ENCODE data around the gene PLCL1. TPM values are rescaled to one million over a fixed set of nuclear protein-coding genes. Genes with fewer than 3 reads are reported as not detected.
A peak's percentile ranks its signal among the peaks of the same experiment; 100 is the strongest.

PLCL1 gene
- total RNA-seq, 3 donors from 2014 or later (not counting 1 experiment from before 2014, with no cell fraction given), result 0.86 to 2.8 (median 1.1) TPM

DNA sequence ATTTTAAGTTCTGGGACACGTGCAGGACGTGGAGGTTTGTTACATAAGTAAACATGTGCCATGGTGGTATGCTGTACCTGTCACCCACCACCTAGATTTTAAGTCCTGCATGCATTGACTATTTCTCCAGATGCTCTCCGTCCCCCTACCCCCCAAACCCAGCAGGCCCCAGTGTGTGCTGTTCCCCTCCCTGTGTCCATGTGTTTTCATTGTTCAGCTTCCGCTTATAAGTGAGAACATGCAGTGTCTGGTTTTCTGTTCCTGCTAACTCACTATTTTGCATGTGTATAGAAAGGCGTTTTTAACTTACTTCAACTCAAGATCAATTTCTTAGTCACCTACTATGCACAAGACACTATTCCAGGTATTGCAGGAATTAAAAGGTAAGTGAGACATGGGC is 128.0 kb downstream of the PLCL1 start:
- TF ChIP-seq, protein P1, sequence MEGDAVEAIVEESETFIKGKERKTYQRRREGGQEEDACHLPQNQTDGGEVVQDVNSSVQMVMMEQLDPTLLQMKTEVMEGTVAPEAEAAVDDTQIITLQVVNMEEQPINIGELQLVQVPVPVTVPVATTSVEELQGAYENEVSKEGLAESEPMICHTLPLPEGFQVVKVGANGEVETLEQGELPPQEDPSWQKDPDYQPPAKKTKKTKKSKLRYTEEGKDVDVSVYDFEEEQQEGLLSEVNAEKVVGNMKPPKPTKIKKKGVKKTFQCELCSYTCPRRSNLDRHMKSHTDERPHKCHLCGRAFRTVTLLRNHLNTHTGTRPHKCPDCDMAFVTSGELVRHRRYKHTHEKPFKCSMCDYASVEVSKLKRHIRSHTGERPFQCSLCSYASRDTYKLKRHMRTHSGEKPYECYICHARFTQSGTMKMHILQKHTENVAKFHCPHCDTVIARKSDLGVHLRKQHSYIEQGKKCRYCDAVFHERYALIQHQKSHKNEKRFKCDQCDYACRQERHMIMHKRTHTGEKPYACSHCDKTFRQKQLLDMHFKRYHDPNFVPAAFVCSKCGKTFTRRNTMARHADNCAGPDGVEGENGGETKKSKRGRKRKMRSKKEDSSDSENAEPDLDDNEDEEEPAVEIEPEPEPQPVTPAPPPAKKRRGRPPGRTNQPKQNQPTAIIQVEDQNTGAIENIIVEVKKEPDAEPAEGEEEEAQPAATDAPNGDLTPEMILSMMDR (IDR thresholded peaks at IDR 0.05), result no peak
- Histone ChIP-seq H3K4me3 (ENCODE audit: low read length) (no peak overlapping the region), H3K27me3 (ENCODE audit: control insufficient read depth, insufficient read depth, low read length) (no peaks in the 10 kb centered on the region), H3K4me1 (ENCODE audit: control insufficient read depth, insufficient read depth, low read length) (no peaks in the 10 kb centered on the region), H3K27ac (ENCODE audit: low read length) (no peak overlapping the region), H3K36me3 (ENCODE audit: control insufficient read depth, insufficient read depth, low read length) (no peaks in the 10 kb centered on the region), H3K9me3 (ENCODE audit: control insufficient read depth, insufficient read depth, low read length) (no peaks in the 10 kb centered on the region)
- H3K27me3 Mint-ChIP-seq (ENCODE audit: low read depth in 2 of 2), result peaks cover 0 to 4% of the 10 kb centered on the region in 2 donors
- H3K4me3 Mint-ChIP-seq, result no peak overlapping the region
- H3K4me1 Mint-ChIP-seq, result no peaks in the 10 kb centered on the region
- DNase-seq, result no peak
- ATAC-seq, result no peak
- 92% methylated on average over 5 of the region's 5 CpGs for WGBS (ENCODE audit: insufficient coverage)
- intact Hi-C loops (cut with micrococcal nuclease), result no loop called here
- no peak overlapping the region for H3K27ac Mint-ChIP-seq
- no peaks in the 10 kb centered on the region for H3K36me3 Mint-ChIP-seq
- no peaks in the 10 kb centered on the region for H3K9me3 Mint-ChIP-seq

DNA sequence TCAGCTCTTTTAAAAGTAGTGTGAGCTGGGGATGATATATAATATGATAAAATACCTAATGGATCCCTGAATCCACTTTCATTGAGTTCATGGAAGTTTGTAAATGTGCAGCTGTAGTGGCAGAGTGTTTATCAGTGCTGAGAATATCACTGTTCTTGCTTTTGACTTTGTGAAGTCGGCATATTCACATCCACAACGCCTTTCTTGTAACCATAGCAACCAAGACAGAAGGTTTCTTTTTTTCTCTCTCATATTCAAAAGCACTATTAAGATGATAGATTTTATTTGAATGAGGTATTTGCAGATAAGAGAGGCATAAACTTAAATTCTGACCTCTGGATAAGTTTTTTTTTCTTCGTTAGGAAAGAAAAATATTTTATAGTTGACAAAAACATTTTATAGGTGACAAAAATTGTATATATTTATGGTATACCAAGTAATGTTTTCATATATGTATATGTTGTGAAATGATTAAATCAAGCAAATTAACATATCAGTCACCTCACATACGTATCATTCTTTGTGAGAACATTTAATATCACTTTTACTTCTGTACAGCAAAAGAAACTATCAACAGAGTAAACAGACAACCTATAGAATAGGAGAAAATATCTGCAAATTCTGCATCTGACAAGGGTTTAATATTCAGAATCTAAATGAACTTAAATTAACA is 130.0 kb downstream of the PLCL1 start:
- Mint-ChIP-seq H3K4me1 (no peaks in the 10 kb centered on the region), H3K27ac (no peak overlapping the region), H3K36me3 (no peaks in the 10 kb centered on the region), H3K4me3 (no peak overlapping the region), H3K9me3 (no peaks in the 10 kb centered on the region), H3K27me3 (ENCODE audit: low read depth in 2 of 2) (peaks cover 0 to 4% of the 10 kb centered on the region in 2 donors)
- DNase-seq (peak in 1 of 2 donors; percentile 55), ATAC-seq (no peak)
- no peak overlapping the region for H3K4me3 ChIP-seq (ENCODE audit: low read length)
- H3K27me3 ChIP-seq (ENCODE audit: control insufficient read depth, insufficient read depth, low read length), result no peaks in the 10 kb centered on the region
- WGBS (ENCODE audit: insufficient coverage), result no CpG with 5 or more reads among the region's 4 CpGs
- no peaks in the 10 kb centered on the region for H3K36me3 ChIP-seq (ENCODE audit: control insufficient read depth, insufficient read depth, low read length)
- no peaks in the 10 kb centered on the region for H3K9me3 ChIP-seq (ENCODE audit: control insufficient read depth, insufficient read depth, low read length)
- H3K27ac ChIP-seq (ENCODE audit: low read length), result no peak overlapping the region
- TF ChIP-seq, protein P1 (IDR thresholded peaks at IDR 0.05), result no peak
- no peaks in the 10 kb centered on the region for H3K4me1 ChIP-seq (ENCODE audit: control insufficient read depth, insufficient read depth, low read length)
- intact Hi-C loops (cut with micrococcal nuclease), result no loop called here

DNA sequence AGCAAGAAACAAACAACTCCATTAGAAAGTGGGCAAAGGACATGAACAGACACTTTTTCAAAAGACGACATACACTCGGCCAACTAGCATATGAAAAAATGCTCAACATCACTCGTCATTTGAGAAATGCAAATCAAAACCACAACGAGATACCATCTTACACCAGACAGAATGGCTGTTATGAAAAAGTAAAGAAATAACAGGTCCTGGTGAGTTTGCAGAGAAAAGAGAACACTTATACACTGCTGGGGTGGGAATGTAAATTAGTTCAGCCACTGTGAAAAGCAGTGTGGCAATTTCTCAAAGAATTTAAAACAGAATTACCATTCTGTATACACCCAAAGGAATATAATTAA is 130.5 kb downstream of the PLCL1 start:
- no peaks in the 10 kb centered on the region for H3K9me3 Mint-ChIP-seq
- TF ChIP-seq, protein P1 (IDR thresholded peaks at IDR 0.05), result no peak
- H3K36me3 Mint-ChIP-seq, result no peaks in the 10 kb centered on the region
- intact Hi-C loops (cut with micrococcal nuclease), result no loop called here
- WGBS (ENCODE audit: insufficient coverage), result 88% methylated on average over 2 of the region's 4 CpGs
- Histone ChIP-seq H3K27me3 (ENCODE audit: control insufficient read depth, insufficient read depth, low read length) (no peaks in the 10 kb centered on the region), H3K27ac (ENCODE audit: low read length) (no peak overlapping the region), H3K9me3 (ENCODE audit: control insufficient read depth, insufficient read depth, low read length) (no peaks in the 10 kb centered on the region), H3K4me3 (ENCODE audit: low read length) (no peak overlapping the region), H3K36me3 (ENCODE audit: control insufficient read depth, insufficient read depth, low read length) (no peaks in the 10 kb centered on the region), H3K4me1 (ENCODE audit: control insufficient read depth, insufficient read depth, low read length) (no peaks in the 10 kb centered on the region)
- no peak for ATAC-seq
- no peaks in the 10 kb centered on the region for H3K4me1 Mint-ChIP-seq
- no peak overlapping the region for H3K4me3 Mint-ChIP-seq
- peak in 1 of 2 donors; percentile 60 for DNase-seq
- no peak overlapping the region for H3K27ac Mint-ChIP-seq
- peaks cover 0 to 4% of the 10 kb centered on the region in 2 donors for H3K27me3 Mint-ChIP-seq (ENCODE audit: low read depth in 2 of 2)

DNA sequence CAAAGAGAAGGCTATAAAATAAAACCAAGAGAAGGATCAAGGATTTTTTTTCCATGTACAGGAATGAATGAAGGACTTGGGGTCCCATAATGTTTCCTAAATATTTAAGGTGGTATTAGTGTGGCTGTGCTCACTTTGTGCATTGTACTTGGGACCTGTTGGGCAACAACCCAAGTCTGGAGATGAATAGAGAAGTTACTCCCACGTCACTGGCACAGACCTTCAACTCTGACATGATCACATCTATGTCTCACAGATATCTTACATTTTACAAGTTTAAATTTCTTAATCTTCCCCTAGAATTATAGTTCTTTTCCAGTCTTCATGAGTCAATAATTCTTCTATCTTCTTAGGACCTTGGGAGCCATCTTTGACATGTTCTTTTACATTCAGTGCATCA is 133.4 kb downstream of the PLCL1 start:
- Mint-ChIP-seq H3K27me3 (ENCODE audit: low read depth in 2 of 2) (peaks cover 7 to 9% of the 10 kb centered on the region in 2 donors), H3K27ac (no peak overlapping the region), H3K4me1 (no peaks in the 10 kb centered on the region), H3K4me3 (no peak overlapping the region), H3K36me3 (no peaks in the 10 kb centered on the region), H3K9me3 (peaks cover 0 to 2% of the 10 kb centered on the region in 2 donors)
- 80% methylated on average over 1 of the region's 1 CpG for WGBS (ENCODE audit: insufficient coverage)
- no peaks in the 10 kb centered on the region for H3K9me3 ChIP-seq (ENCODE audit: control insufficient read depth, insufficient read depth, low read length)
- no peak for ATAC-seq
- H3K27me3 ChIP-seq (ENCODE audit: control insufficient read depth, insufficient read depth, low read length), result no peaks in the 10 kb centered on the region
- H3K36me3 ChIP-seq (ENCODE audit: control insufficient read depth, insufficient read depth, low read length), result no peaks in the 10 kb centered on the region
- no peak for DNase-seq
- TF ChIP-seq, protein P1 (IDR thresholded peaks at IDR 0.05), result no peak
- intact Hi-C loops (cut with micrococcal nuclease), result no loop called here
- no peak overlapping the region for H3K27ac ChIP-seq (ENCODE audit: low read length)
- no peaks in the 10 kb centered on the region for H3K4me1 ChIP-seq (ENCODE audit: control insufficient read depth, insufficient read depth, low read length)
- H3K4me3 ChIP-seq (ENCODE audit: low read length), result no peak overlapping the region
